Skin of body (tissue), 2 donors: ENCODE results near the gene WASF2. TPM values are rescaled to one million over a fixed set of nuclear protein-coding genes. Genes with fewer than 3 reads are reported as not detected.

Experiments used
- DNase-seq: peaks from one replicate; lab custom pipeline; 2025; lab: John Stamatoyannopoulos, UW
- total RNA-seq: library from RNA; depleted of rRNA; stranded (reverse); fragments of >200 nt; gene quantifications from one replicate; pipeline ENCODE4 v1.2.3, GENCODE V29; 2014

WASF2 gene
- total RNA-seq, 1 donor from 2014 or later = 38.6 TPM

DNA sequence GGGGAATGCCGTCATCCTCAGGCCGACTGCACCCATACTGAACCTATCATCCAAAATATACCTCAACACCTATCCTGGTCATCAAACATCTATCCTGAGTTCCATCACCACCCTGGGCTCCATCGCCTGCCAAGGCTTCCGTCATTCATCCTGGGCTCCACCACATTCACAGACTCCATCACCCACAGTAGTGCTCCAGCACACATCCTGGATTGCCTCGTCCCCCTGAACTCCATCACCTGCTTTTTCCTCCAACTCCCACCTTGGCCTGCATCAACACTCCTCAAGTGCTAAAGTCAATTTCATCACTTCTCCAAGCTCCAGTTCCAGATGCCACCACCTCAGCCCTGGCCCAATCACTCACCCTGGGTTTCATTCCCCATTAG, 131.0 kb downstream of the WASF2 start:
- DNase-seq = no peak

GRCh38 chr1:27358038-27358927, 131.7 kb downstream of the WASF2 start:
- no peak for DNase-seq

DNA sequence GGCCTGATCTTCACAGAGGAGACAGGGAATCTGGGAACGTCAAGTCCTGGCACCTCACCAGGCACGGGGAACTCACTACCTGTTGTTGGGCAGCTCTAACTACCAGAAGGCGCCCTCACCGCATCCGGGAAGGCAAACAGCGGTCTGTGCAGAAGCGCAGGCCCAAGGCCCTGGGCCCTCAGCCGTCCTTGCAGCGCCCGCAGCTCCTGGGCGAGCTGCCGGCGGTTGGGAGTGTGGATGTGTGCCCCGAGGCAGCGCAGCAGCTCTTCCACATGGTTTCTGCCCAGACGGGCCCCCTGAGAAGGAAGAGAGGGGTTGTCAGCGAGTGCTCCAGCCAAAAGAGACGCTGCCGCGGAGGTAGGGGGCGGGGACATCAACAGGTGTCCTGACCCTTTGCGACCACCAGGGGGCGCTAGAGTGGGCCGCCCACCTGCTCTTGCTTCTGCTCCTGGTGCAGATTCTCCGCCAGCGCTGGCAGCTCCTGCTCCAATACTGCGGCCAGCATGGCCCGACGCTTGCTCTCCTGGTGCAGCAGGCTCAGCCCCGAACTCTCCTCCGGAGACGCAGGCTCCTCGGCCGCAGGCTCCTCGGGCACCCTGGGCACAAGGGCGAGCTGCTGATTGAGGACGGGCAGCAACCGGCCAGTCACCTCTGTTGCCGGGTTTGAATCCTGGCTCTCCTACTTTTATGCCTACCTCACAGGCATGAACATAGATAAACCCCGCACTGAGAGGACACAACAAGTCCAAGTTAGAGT, 132.5 kb downstream of the WASF2 start:
- peak; percentile 19 for DNase-seq

GRCh38 chr1:27356619-27357280, 133.2 kb downstream of the WASF2 start:
- DNase-seq = no peak

DNA sequence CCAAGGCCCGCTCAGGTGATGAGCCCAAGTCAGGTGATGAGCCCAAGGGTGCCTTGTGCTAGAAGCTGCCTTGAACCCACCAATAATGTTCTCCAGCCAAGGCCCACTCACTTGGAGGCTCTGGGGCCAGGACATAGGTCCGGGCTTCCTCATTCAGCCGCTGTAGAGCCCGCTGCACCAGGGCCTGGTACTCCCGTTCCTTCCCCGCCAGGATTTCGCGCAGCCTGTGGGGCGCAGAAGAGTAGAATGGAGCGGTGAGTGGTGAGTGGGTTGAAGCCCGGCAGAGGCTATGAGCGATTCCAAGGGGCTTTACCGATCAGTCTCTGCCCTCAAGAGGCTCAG, 133.7 kb downstream of the WASF2 start:
- DNase-seq = no peak

DNA sequence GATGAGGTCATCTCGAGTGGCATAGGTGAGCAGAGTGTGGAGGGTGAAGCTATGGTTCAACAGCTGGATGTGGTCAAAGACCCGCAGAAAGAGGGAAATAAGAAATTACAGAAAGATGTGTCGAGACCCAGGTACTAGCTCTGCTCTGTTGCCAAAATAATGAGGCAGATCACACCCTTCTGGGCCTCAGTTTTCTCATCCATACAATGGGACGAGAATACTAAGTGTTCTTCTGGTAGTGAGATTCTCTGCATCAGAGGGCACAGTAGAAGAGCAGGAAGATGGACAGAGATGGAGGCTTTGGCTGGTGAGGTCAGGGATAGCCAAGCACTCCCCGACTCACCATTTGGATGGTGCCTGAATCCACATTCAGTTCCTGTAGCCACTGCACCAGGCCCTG, 134.3 kb downstream of the WASF2 start:
- DNase-seq = no peak

Other genes starting within 250 kb of the WASF2 start
- 14.1 TPM for gene TMEM222, start 168.0 kb downstream of the WASF2 start, total RNA-seq
- gene SYTL1, start 148.1 kb downstream of the WASF2 start, total RNA-seq = 22.7 TPM
- 14.5 TPM for gene MAP3K6, start 123.2 kb downstream of the WASF2 start, total RNA-seq
- not detected for gene FCN3, start 115.3 kb downstream of the WASF2 start, total RNA-seq
- 0.30 TPM for gene CD164L2, start 106.8 kb downstream of the WASF2 start, total RNA-seq
- gene GPR3, start 97.5 kb downstream of the WASF2 start, total RNA-seq = 0.30 TPM
- 19.4 TPM for gene AHDC1, start 114.0 kb upstream of the WASF2 start, total RNA-seq
- 9.6 TPM for gene FGR, start 145.0 kb upstream of the WASF2 start, total RNA-seq
- 23.8 TPM for gene IFI6, start 182.0 kb upstream of the WASF2 start, total RNA-seq
- gene FAM76A, start 235.8 kb upstream of the WASF2 start, total RNA-seq = 10.9 TPM